Measurements from ENCODE around the gene FHL2. TPM values are rescaled to one million over a fixed set of nuclear protein-coding genes. Genes with fewer than 3 reads are reported as not detected.
A peak's percentile ranks its signal among the peaks of the same experiment; 100 is the strongest.

Gene FHL2
- total and polyA plus RNA-seq, 2 donors (not counting 3 experiments of a cell fraction or from before 2014, with no cell fraction given), result 197 to 491 TPM

DNA sequence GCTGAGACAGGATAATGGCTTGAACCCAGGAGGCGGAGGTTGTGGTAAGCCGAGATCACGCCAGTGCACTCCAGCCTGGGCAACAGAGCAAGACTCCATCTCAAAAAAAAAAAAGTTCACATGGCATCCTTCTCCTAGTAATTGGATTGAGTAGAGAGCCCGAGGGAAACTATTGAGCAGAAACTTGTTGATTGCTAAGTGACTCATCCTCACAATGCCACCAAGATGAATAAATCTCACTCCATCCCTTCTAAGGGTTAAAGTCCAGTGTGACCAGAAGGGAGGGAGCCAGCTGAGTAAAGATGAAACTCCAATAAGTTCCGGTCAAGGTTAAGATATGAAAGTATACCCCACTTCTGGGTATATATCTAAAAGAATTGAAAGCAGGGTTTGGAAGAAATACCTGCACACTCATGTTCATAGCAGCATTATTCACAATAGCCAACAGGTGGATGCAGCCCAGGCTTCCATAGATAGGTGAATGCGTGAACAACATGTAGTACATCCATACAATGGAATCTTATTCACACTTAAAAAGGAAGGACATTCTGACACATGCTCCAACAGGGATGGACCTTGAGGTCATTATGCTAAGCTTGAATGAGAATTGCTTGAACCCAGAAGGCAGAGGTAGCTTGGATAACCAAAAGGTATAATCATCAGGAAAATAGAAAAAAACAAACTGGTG, 13.0 kb upstream of the FHL2 start:
- Histone ChIP-seq H3K4me3 (replicated peaks in 1 of 3; ENCODE audit: insufficient read depth in 1 of 3, low read depth in 1 of 3, low read length in 3 of 3) (no peak overlapping the region), H3K79me2 (ENCODE audit: control insufficient read depth, insufficient read depth, low read length) (no peaks in the 10 kb centered on the region), H2AFZ (ENCODE audit: low read depth, low read length) (no peak overlapping the region), H3K36me3 (ENCODE audit: control insufficient read depth in 2 of 2, extremely low read depth in 1 of 2, insufficient read depth in 2 of 2, low read length in 2 of 2) (no peaks in the 10 kb centered on the region), H3K27me3 (ENCODE audit: control insufficient read depth in 2 of 2, insufficient read depth in 2 of 2, low read length in 2 of 2) (peaks cover 6 to 9% of the 10 kb centered on the region in 2 experiments), H3K4me2 (ENCODE audit: insufficient read depth, low read length) (no peak overlapping the region), H3K9ac (replicated peaks; ENCODE audit: extremely low read depth, insufficient read depth, low read length) (no peak overlapping the region), H3K27ac (ENCODE audit: insufficient read depth, low read depth, low read length) (no peak overlapping the region), H3K9me3 (replicated peaks; ENCODE audit: control insufficient read depth, insufficient read depth, low read length) (no peaks in the 10 kb centered on the region), H3K9me1 (replicated peaks; ENCODE audit: control insufficient read depth, extremely low read depth, insufficient read depth, low read length) (no peaks in the 10 kb centered on the region), H3K4me1 (ENCODE audit: control insufficient read depth, extremely low read depth, insufficient read depth, low read length) (peaks cover 17% of the 10 kb centered on the region), H4K20me1 (replicated peaks; ENCODE audit: control insufficient read depth, extremely low read depth, insufficient read depth, low read length) (no peaks in the 10 kb centered on the region)
- TF ChIP-seq, protein P1, sequence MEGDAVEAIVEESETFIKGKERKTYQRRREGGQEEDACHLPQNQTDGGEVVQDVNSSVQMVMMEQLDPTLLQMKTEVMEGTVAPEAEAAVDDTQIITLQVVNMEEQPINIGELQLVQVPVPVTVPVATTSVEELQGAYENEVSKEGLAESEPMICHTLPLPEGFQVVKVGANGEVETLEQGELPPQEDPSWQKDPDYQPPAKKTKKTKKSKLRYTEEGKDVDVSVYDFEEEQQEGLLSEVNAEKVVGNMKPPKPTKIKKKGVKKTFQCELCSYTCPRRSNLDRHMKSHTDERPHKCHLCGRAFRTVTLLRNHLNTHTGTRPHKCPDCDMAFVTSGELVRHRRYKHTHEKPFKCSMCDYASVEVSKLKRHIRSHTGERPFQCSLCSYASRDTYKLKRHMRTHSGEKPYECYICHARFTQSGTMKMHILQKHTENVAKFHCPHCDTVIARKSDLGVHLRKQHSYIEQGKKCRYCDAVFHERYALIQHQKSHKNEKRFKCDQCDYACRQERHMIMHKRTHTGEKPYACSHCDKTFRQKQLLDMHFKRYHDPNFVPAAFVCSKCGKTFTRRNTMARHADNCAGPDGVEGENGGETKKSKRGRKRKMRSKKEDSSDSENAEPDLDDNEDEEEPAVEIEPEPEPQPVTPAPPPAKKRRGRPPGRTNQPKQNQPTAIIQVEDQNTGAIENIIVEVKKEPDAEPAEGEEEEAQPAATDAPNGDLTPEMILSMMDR (IDR thresholded peaks at IDR 0.05; ENCODE audit: extremely low read depth in 1 of 2, insufficient read depth in 1 of 2, low read depth in 1 of 2, low read length in 2 of 2), result no peak
- POLR2A ChIA-PET, result no interaction called here
- dilution Hi-C loops (cut with MboI; ENCODE audit: extremely low pct_ligation_motif_present, low sequenced_read_pairs) (no loop called here), intact Hi-C loops (cut with micrococcal nuclease) (loop anchor here (2.0 kb wide), 1 partner anchor 105 kb away; no protein-coding TSS in a partner anchor)
- no TSS peak for BruUV-seq (replicated peaks)
- FAIRE-seq (peak; percentile 58), DNase-seq (ENCODE audit: low read depth, low spot score) (no peak)
- CTCF ChIA-PET, result no interaction called here

DNA sequence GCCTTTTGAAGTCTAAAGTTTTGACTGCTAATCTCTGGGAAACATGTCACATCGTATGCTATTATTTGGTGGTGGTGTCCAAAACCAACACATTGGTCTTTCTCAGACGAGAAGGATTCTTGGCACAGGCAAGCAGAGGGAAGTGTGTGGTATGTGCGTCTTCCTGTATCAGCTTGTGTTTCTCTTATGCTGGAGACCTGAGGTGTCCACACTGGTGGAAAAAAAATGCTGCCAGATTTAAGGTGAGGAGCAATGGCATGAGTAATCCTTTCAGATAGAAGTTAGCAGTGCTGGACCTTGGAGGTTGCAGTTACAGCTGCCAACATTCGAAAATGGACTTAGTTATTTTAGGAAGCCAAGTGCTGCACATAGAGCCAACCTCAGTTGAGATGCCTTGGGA, 11.7 kb upstream of the FHL2 start:
- Histone ChIP-seq H3K79me2 (ENCODE audit: control insufficient read depth, insufficient read depth, low read length) (no peaks in the 10 kb centered on the region), H3K9ac (replicated peaks; ENCODE audit: extremely low read depth, insufficient read depth, low read length) (no peak overlapping the region), H3K9me3 (replicated peaks; ENCODE audit: control insufficient read depth, insufficient read depth, low read length) (no peaks in the 10 kb centered on the region), H3K4me3 (replicated peaks in 1 of 3; ENCODE audit: insufficient read depth in 1 of 3, low read depth in 1 of 3, low read length in 3 of 3) (peak overlapping the region in 1 of 3 experiments; percentile 5), H3K9me1 (replicated peaks; ENCODE audit: control insufficient read depth, extremely low read depth, insufficient read depth, low read length) (no peaks in the 10 kb centered on the region), H2AFZ (ENCODE audit: low read depth, low read length) (no peak overlapping the region), H3K36me3 (ENCODE audit: control insufficient read depth in 2 of 2, extremely low read depth in 1 of 2, insufficient read depth in 2 of 2, low read length in 2 of 2) (no peaks in the 10 kb centered on the region), H3K27ac (ENCODE audit: insufficient read depth, low read depth, low read length) (peak overlapping the region; percentile 52), H3K4me2 (ENCODE audit: insufficient read depth, low read length) (peak overlapping the region; percentile 49), H3K4me1 (ENCODE audit: control insufficient read depth, extremely low read depth, insufficient read depth, low read length) (peaks cover 23% of the 10 kb centered on the region), H4K20me1 (replicated peaks; ENCODE audit: control insufficient read depth, extremely low read depth, insufficient read depth, low read length) (no peaks in the 10 kb centered on the region), H3K27me3 (ENCODE audit: control insufficient read depth in 2 of 2, insufficient read depth in 2 of 2, low read length in 2 of 2) (peaks cover 2 to 6% of the 10 kb centered on the region in 2 experiments)
- intact Hi-C loops (cut with micrococcal nuclease) (loop anchor here (1.0 to 2.0 kb wide), 2 partner anchors 45 to 106 kb away; no protein-coding TSS in a partner anchor), dilution Hi-C loops (cut with MboI; ENCODE audit: extremely low pct_ligation_motif_present, low sequenced_read_pairs) (no loop called here)
- BruUV-seq (replicated peaks), result no TSS peak
- ChIA-PET POLR2A (interaction anchor here (0.8 to 2.0 kb wide), 5 partner anchors 14 to 106 kb away, joined by 3 to 7 read pairs (median 7); no protein-coding TSS in a partner anchor), CTCF (interaction anchor here (0.7 to 2.4 kb wide), 9 partner anchors 10 to 106 kb away, joined by 3 to 9 read pairs (median 6); partner anchors contain the start of gene FHL2)
- FAIRE-seq, result peak; percentile 98
- DNase-seq (ENCODE audit: low read depth, low spot score), result peak; percentile 92
- TF ChIP-seq GATA2 (IDR thresholded peaks at IDR 0.05; ENCODE audit: insufficient read depth, insufficient read length, low read depth, low read length) (peak; percentile 43), POLR2A (IDR thresholded peaks at IDR 0.05; ENCODE audit: low read depth, low read length) (peak; percentile 34), POLR2AphosphoS5 (IDR thresholded peaks at IDR 0.05; ENCODE audit: insufficient read depth, low read depth, low read length) (peak; percentile 70)
- TF ChIP-seq, protein P2, sequence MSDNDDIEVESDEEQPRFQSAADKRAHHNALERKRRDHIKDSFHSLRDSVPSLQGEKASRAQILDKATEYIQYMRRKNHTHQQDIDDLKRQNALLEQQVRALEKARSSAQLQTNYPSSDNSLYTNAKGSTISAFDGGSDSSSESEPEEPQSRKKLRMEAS (IDR thresholded peaks at IDR 0.05; ENCODE audit: insufficient read depth, insufficient read length), result no peak

Data from endothelial cell of umbilical vein (primary cell).